ENCODE results near the gene SSH2.

GRCh38 chr17:29839656-29840055 lies 90.4 kb downstream of the SSH2 start:
- no peak for TF ChIP-seq CTCF (IDR thresholded peaks at IDR 0.05; ENCODE audit: low read depth, low read length)
- TF ChIP-seq EZH2phosphoT487 (IDR thresholded peaks at IDR 0.05; ENCODE audit: low read depth) = no peak

Measured in OCI-LY3 (cell line).